K562 (cell line): Measurements from ENCODE around the gene LRRC47. TPM values are rescaled to one million over a fixed set of nuclear protein-coding genes. Genes with fewer than 3 reads are reported as not detected.

Source experiments
- ESRRA ChIP-seq: fragments of 450-650 bp; IDR thresholded peaks from 2 replicates; pipeline ENCODE4 v1.6.1; 2014; ENCODE audit warnings: low read depth, mild to moderate bottlenecking, moderate library complexity, borderline replicate concordance
- ETS2 ChIP-seq: IDR thresholded peaks from 2 replicates; pipeline ENCODE4 v1.6.1; 2016; ENCODE audit warnings: borderline replicate concordance, missing genetic modification characterization, mild to moderate bottlenecking, moderate library complexity, missing compliant biosample characterization; ENCODE audit not compliant: poor library complexity, severe bottlenecking
- HDGF ChIP-seq: fragments of 450-650 bp; IDR thresholded peaks from 2 replicates; pipeline ENCODE4 v1.6.1; 2016
- MYC ChIP-seq, 2 experiments: fragments of 250-450 bp in 1 of 2; sonication (Bioruptor Pico) in 1 of 2; IDR thresholded peaks; 2 replicates each; pipeline versions ENCODE4 v1.5.1 to v1.6.1; 2012 to 2021; ENCODE audit warnings: low read depth in 2 of 2, borderline replicate concordance in 1 of 2, improper control_type of control experiment in 1 of 2, low read length in 1 of 2, mild to moderate bottlenecking in 1 of 2, moderate library complexity in 1 of 2
- RBBP5 ChIP-seq: fragments of 200-600 bp; sonication (generic); IDR thresholded peaks from 2 replicates; pipeline ENCODE4 v1.6.1; 2012; ENCODE audit warnings: borderline replicate concordance, mild to moderate bottlenecking, low read length, control low read depth, inconsistent platforms; ENCODE audit not compliant: insufficient read depth, poor library complexity, severe bottlenecking
- ZFP1 ChIP-seq: fragments of 450-650 bp; formaldehyde crosslinking; IDR thresholded peaks from 2 replicates; pipeline ENCODE4 v1.4.0; 2020; ENCODE audit warnings: mild to moderate bottlenecking, mixed read lengths
- polyA plus RNA-seq, 8 experiments: library from polyadenylated mRNA; depleted of rRNA in 4 of 8; stranded (reverse) in 5 of 8; unstranded in 3 of 8; fragments of >200 nt; fragmentation: Nextera tagmentation in 2 of 8; fragmentation: Illumina TruSeq in 1 of 8; extraction: Ambion mirVana in 2 of 8; extraction: Trizol in 1 of 8; gene quantifications; 2 replicates each; pipeline versions ENCODE4 v1.2.1 to v1.2.3, GENCODE V29; 2011 to 2014; ENCODE audit warnings: inconsistent platforms in 1 of 8, missing spikeins in 1 of 8
- total RNA-seq, 7 experiments: library from RNA; depleted of rRNA in 6 of 7; stranded (reverse); fragments of >200 nt in 6 of 7; fragmentation: Illumina TruSeq in 2 of 7; extraction: Trizol in 2 of 7; gene quantifications; 2 replicates each; pipeline versions ENCODE4 v1.2.1 to v1.2.3, GENCODE V29; 2011 to 2021; ENCODE audit warnings: low replicate concordance in 1 of 7
- TF ChIP-seq, protein P1 (sequence below): fragments of 450-650 bp; IDR thresholded peaks from 2 replicates; pipeline ENCODE4 v1.6.1; 2016; ENCODE audit warnings: mild to moderate bottlenecking
- TF ChIP-seq, protein P2 (sequence below): sonication (generic); formaldehyde crosslinking; IDR thresholded peaks from 2 replicates; pipeline ENCODE4 v1.4.0; 2020; ENCODE audit warnings: mild to moderate bottlenecking, missing genetic modification reagents
- TF ChIP-seq, protein P3 (sequence below): fragments of 450-650 bp; formaldehyde crosslinking; IDR thresholded peaks from 2 replicates; pipeline ENCODE4 v1.4.0; 2022; ENCODE audit warnings: missing genetic modification characterization
- TF ChIP-seq, protein P4 (sequence below), 2 experiments: IDR thresholded peaks; 2 replicates each; pipeline ENCODE4 v1.6.1; 2011; ENCODE audit warnings: borderline replicate concordance in 1 of 2, control low read depth in 1 of 2, low read depth in 1 of 2, low read length in 1 of 2, mild to moderate bottlenecking in 1 of 2, mixed read lengths in 1 of 2, moderate library complexity in 1 of 2; ENCODE audit not compliant: insufficient read depth in 1 of 2, insufficient read length in 1 of 2, poor library complexity in 1 of 2, severe bottlenecking in 1 of 2; ENCODE audit errors: extremely low read depth in 1 of 2
- TF ChIP-seq, protein P5 (sequence below): fragments of 250-450 bp; sonication (Bioruptor Pico); IDR thresholded peaks from 2 replicates; pipeline ENCODE4 v1.4.0; 2020; ENCODE audit warnings: mild to moderate bottlenecking, moderate library complexity
- TF ChIP-seq, protein P6 (sequence below): sonication (generic); formaldehyde crosslinking; IDR thresholded peaks from 2 replicates; pipeline ENCODE4 v1.9.0; 2022; ENCODE audit warnings: mild to moderate bottlenecking, missing genetic modification reagents

LRRC47 gene
- total and polyA plus RNA-seq, 9 of the 15 experiments (the other 6 are each of a cell fraction or from before 2014, with no cell fraction given), result 4.6 to 68.0 (median 35.9) TPM

DNA sequence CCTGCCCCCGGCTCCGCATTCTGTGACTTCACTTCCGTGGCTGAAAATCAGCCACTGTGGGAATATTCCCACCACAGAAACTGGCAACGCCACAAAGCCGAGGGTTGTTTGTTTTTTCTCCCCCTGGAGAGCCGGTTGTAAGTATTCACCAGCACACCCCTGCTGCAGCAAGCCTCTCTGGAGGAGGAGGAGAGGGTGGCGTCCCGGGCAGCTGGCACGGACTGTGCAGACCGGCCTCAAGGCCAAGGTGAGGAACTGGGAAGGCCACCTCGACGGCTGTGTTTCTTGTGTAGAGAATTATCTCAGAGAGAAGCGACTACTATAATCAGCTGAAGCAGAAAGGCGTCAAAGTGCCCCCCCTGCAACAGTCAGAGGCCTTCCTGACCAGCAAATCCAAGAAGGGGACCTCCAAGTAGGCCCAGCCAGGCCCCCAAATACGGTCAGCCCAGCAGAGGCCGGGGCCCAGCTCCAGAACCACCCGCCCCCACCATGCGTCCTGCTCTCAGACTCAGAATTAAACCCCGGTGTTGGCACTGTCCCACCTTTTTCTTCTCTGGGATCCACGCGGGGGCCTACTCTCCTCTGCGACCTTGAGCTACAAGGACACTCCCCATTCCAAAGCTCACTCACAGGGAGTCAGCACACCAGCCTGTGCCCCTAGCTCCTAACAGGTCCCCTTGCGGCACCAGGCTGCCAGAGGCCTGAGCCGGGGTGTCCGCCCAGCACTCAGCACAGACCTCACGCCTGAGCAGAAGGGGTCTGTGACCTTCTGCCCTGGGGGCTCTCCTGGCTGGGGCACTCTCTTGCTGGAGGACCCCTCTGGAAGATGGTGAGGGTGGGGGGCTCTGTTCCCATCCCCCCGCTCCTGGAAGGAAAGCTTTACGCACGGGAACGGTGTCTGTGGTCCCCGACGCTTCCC is 24.9 kb downstream of the LRRC47 start (continued):
- TF ChIP-seq, protein P1, sequence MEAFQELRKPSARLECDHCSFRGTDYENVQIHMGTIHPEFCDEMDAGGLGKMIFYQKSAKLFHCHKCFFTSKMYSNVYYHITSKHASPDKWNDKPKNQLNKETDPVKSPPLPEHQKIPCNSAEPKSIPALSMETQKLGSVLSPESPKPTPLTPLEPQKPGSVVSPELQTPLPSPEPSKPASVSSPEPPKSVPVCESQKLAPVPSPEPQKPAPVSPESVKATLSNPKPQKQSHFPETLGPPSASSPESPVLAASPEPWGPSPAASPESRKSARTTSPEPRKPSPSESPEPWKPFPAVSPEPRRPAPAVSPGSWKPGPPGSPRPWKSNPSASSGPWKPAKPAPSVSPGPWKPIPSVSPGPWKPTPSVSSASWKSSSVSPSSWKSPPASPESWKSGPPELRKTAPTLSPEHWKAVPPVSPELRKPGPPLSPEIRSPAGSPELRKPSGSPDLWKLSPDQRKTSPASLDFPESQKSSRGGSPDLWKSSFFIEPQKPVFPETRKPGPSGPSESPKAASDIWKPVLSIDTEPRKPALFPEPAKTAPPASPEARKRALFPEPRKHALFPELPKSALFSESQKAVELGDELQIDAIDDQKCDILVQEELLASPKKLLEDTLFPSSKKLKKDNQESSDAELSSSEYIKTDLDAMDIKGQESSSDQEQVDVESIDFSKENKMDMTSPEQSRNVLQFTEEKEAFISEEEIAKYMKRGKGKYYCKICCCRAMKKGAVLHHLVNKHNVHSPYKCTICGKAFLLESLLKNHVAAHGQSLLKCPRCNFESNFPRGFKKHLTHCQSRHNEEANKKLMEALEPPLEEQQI, result no peak
- TF ChIP-seq, protein P2, sequence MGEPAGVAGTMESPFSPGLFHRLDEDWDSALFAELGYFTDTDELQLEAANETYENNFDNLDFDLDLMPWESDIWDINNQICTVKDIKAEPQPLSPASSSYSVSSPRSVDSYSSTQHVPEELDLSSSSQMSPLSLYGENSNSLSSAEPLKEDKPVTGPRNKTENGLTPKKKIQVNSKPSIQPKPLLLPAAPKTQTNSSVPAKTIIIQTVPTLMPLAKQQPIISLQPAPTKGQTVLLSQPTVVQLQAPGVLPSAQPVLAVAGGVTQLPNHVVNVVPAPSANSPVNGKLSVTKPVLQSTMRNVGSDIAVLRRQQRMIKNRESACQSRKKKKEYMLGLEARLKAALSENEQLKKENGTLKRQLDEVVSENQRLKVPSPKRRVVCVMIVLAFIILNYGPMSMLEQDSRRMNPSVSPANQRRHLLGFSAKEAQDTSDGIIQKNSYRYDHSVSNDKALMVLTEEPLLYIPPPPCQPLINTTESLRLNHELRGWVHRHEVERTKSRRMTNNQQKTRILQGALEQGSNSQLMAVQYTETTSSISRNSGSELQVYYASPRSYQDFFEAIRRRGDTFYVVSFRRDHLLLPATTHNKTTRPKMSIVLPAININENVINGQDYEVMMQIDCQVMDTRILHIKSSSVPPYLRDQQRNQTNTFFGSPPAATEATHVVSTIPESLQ (CRISPR knock-in tag), result peak; percentile 39; the same call in 1 of the 2 replicates
- TF ChIP-seq, protein P3, sequence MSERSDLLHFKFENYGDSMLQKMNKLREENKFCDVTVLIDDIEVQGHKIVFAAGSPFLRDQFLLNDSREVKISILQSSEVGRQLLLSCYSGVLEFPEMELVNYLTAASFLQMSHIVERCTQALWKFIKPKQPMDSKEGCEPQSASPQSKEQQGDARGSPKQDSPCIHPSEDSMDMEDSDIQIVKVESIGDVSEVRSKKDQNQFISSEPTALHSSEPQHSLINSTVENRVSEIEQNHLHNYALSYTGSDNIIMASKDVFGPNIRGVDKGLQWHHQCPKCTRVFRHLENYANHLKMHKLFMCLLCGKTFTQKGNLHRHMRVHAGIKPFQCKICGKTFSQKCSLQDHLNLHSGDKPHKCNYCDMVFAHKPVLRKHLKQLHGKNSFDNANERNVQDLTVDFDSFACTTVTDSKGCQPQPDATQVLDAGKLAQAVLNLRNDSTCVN, result no peak
- TF ChIP-seq HDGF (no peak), ESRRA (peak; percentile 95), ZFP1 (CRISPR knock-in tag) (no peak), MYC (IDR thresholded peaks at IDR 0.05; ENCODE audit: low read depth, low read length) (no peak), MYC (CRISPR knock-in tag; IDR thresholded peaks at IDR 0.05; ENCODE audit: borderline replicate concordance, low read depth) (peak; percentile 80; the same call in 1 of the 2 replicates), RBBP5 (peak; percentile 50), ETS2 (tag) (no peak)
- TF ChIP-seq, protein P4, sequence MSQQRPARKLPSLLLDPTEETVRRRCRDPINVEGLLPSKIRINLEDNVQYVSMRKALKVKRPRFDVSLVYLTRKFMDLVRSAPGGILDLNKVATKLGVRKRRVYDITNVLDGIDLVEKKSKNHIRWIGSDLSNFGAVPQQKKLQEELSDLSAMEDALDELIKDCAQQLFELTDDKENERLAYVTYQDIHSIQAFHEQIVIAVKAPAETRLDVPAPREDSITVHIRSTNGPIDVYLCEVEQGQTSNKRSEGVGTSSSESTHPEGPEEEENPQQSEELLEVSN (IDR thresholded peaks at IDR 0.05; ENCODE audit: borderline replicate concordance in 1 of 2, extremely low read depth in 1 of 2, insufficient read depth in 1 of 2, insufficient read length in 1 of 2, low read depth in 1 of 2, low read length in 1 of 2, poor library complexity in 1 of 2, severe bottlenecking in 1 of 2), result peak in 1 of 2 experiments; percentile 31
- TF ChIP-seq, protein P5, sequence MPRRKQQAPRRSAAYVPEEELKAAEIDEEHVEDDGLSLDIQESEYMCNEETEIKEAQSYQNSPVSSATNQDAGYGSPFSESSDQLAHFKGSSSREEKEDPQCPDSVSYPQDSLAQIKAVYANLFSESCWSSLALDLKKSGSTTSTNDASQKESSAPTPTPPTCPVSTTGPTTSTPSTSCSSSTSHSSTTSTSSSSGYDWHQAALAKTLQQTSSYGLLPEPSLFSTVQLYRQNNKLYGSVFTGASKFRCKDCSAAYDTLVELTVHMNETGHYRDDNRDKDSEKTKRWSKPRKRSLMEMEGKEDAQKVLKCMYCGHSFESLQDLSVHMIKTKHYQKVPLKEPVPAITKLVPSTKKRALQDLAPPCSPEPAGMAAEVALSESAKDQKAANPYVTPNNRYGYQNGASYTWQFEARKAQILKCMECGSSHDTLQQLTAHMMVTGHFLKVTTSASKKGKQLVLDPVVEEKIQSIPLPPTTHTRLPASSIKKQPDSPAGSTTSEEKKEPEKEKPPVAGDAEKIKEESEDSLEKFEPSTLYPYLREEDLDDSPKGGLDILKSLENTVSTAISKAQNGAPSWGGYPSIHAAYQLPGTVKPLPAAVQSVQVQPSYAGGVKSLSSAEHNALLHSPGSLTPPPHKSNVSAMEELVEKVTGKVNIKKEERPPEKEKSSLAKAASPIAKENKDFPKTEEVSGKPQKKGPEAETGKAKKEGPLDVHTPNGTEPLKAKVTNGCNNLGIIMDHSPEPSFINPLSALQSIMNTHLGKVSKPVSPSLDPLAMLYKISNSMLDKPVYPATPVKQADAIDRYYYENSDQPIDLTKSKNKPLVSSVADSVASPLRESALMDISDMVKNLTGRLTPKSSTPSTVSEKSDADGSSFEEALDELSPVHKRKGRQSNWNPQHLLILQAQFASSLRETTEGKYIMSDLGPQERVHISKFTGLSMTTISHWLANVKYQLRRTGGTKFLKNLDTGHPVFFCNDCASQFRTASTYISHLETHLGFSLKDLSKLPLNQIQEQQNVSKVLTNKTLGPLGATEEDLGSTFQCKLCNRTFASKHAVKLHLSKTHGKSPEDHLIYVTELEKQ (CRISPR knock-in tag), result no peak
- TF ChIP-seq, protein P6, sequence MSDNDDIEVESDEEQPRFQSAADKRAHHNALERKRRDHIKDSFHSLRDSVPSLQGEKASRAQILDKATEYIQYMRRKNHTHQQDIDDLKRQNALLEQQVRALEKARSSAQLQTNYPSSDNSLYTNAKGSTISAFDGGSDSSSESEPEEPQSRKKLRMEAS (CRISPR knock-in tag), result no peak
